Smooth muscle cell (in vitro differentiated cells): Measurements from ENCODE around the gene FOSL2. TPM values are rescaled to one million over a fixed set of nuclear protein-coding genes. Genes with fewer than 3 reads are reported as not detected.
A peak's percentile ranks its signal among the peaks of the same experiment; 100 is the strongest.

ENCODE experiments used
- DNase-seq: peaks from one replicate; lab custom pipeline; 2025; ENCODE audit not compliant: unreplicated experiment; lab: John Stamatoyannopoulos, UW
- H2AFZ ChIP-seq: fragments of 200-600 bp; sonication (generic); 2 replicates; pipeline ENCODE4 v1.6.0; 2016; ENCODE audit warnings: antibody characterized with exemption, low read depth, mild to moderate bottlenecking
- H3F3A ChIP-seq: fragments of 200-600 bp; sonication (generic); 2 replicates; pipeline ENCODE4 v1.6.0; 2017; ENCODE audit warnings: antibody characterized with exemption, low read depth
- H3K27ac ChIP-seq: fragments of 200-600 bp; sonication (generic); 2 replicates; pipeline ENCODE4 v1.5.1; 2016; ENCODE audit warnings: low read depth, mild to moderate bottlenecking
- H3K27me3 ChIP-seq: fragments of 200-600 bp; sonication (generic); 2 replicates; pipeline ENCODE4 v1.6.1; 2016; ENCODE audit warnings: low read depth, mild to moderate bottlenecking
- H3K36me3 ChIP-seq: fragments of 200-600 bp; sonication (generic); 2 replicates; pipeline ENCODE4 v1.5.1; 2016; ENCODE audit warnings: low read depth
- H3K4me1 ChIP-seq: fragments of 200-600 bp; sonication (generic); 2 replicates; pipeline ENCODE4 v1.5.1; 2016; ENCODE audit warnings: low read depth
- H3K4me2 ChIP-seq: fragments of 200-600 bp; sonication (generic); 2 replicates; pipeline ENCODE4 v1.6.0; 2016; ENCODE audit warnings: mild to moderate bottlenecking
- H3K4me3 ChIP-seq: fragments of 200-600 bp; sonication (generic); 2 replicates; pipeline ENCODE4 v1.5.1; 2016; ENCODE audit warnings: mild to moderate bottlenecking
- H3K79me2 ChIP-seq: fragments of 200-600 bp; sonication (generic); 2 replicates; pipeline ENCODE4 v1.6.0; 2016; ENCODE audit warnings: low read depth, mild to moderate bottlenecking
- H3K9ac ChIP-seq: fragments of 200-600 bp; sonication (generic); 2 replicates; pipeline ENCODE4 v1.6.0; 2016; ENCODE audit warnings: low read depth
- H3K9me3 ChIP-seq: fragments of 200-600 bp; sonication (generic); replicated peaks from 2 replicates; pipeline ENCODE4 v1.5.1; 2016; ENCODE audit warnings: low read depth
- H4K20me1 ChIP-seq: fragments of 200-600 bp; sonication (generic); 2 replicates; pipeline ENCODE4 v1.6.0; 2016; ENCODE audit warnings: low read depth
- WGBS: methylation state at CpG from one replicate; pipeline ENCODE4 v1.1.7; 2016; ENCODE audit warnings: low lambda C conversion rate; 5-methylcytosine and 5-hydroxymethylcytosine counted together
- polyA plus RNA-seq: library from polyadenylated mRNA; unstranded; fragments of >200 nt; fragmentation: Nextera tagmentation; extraction: Ambion mirVana; gene quantifications from 2 replicates; pipeline ENCODE4 v1.2.1, GENCODE V29; 2016
- total RNA-seq: library from RNA; depleted of rRNA; stranded (reverse); fragments of >200 nt; gene quantifications from 2 replicates; pipeline ENCODE4 v1.2.3, GENCODE V29; 2014
- TF ChIP-seq, protein P1 (sequence below): fragments of 200-600 bp; sonication (generic); IDR thresholded peaks from 2 replicates; pipeline ENCODE4 v1.5.1; 2017; ENCODE audit warnings: borderline replicate concordance, mild to moderate bottlenecking, antibody characterized with exemption; ENCODE audit not compliant: insufficient read depth, poor library complexity, severe bottlenecking

Gene FOSL2
- total and polyA plus RNA-seq, 2 experiments from 2014 or later = 70.8 to 106 TPM

DNA sequence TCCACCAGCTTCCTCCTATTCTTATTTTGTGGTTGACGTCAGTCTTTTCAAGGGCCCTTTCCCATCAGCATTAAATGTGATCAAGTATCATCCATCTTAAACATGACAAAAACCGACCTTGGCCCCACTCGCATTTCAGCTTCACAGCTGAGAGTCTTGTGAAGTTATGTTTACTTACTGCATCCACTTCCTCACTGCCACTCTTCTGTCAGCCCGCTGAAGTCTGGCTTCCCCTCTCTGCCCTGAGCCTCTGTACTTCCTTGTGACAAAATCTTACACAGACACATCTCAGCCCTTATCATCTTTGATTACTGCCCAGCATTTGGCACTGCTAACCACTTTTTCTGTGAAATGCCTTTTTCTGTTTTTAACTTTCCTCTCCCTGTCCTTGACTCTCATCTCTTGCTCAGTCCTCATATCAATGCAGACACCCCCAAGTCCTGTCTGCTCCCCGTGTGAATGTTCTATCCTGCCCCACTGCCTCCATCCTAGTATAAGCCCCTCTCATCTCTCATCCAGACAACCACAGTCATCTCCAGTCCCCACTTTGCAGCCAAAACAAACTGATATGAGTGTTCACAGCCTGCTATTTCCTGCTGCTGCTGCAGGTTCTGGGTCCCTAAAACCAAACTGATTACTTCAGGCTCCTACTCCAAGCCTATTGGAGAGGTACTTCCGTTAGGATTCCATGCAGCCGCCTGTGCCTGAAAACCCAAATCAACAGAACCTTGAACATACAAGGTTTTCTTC, 31.4 kb downstream of the FOSL2 start:
- H3K79me2 ChIP-seq = no peaks in the 10 kb centered on the region
- peaks cover 32% of the 10 kb centered on the region for H4K20me1 ChIP-seq
- H3K9me3 ChIP-seq = no peaks in the 10 kb centered on the region
- peak overlapping the region; percentile 5 for H3K9ac ChIP-seq
- peaks cover 17% of the 10 kb centered on the region for H3F3A ChIP-seq
- DNase-seq = no peak
- H3K27me3 ChIP-seq = no peaks in the 10 kb centered on the region
- WGBS = 37% methylated on average over 7 of the region's 7 CpGs
- no peaks in the 10 kb centered on the region for H3K36me3 ChIP-seq
- no peak overlapping the region for H2AFZ ChIP-seq
- no peak overlapping the region for H3K4me3 ChIP-seq
- H3K4me2 ChIP-seq = peak overlapping the region; percentile 43
- TF ChIP-seq, protein P1, sequence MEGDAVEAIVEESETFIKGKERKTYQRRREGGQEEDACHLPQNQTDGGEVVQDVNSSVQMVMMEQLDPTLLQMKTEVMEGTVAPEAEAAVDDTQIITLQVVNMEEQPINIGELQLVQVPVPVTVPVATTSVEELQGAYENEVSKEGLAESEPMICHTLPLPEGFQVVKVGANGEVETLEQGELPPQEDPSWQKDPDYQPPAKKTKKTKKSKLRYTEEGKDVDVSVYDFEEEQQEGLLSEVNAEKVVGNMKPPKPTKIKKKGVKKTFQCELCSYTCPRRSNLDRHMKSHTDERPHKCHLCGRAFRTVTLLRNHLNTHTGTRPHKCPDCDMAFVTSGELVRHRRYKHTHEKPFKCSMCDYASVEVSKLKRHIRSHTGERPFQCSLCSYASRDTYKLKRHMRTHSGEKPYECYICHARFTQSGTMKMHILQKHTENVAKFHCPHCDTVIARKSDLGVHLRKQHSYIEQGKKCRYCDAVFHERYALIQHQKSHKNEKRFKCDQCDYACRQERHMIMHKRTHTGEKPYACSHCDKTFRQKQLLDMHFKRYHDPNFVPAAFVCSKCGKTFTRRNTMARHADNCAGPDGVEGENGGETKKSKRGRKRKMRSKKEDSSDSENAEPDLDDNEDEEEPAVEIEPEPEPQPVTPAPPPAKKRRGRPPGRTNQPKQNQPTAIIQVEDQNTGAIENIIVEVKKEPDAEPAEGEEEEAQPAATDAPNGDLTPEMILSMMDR = no peak
- H3K27ac ChIP-seq = peak overlapping the region; percentile 3
- no peaks in the 10 kb centered on the region for H3K4me1 ChIP-seq

DNA sequence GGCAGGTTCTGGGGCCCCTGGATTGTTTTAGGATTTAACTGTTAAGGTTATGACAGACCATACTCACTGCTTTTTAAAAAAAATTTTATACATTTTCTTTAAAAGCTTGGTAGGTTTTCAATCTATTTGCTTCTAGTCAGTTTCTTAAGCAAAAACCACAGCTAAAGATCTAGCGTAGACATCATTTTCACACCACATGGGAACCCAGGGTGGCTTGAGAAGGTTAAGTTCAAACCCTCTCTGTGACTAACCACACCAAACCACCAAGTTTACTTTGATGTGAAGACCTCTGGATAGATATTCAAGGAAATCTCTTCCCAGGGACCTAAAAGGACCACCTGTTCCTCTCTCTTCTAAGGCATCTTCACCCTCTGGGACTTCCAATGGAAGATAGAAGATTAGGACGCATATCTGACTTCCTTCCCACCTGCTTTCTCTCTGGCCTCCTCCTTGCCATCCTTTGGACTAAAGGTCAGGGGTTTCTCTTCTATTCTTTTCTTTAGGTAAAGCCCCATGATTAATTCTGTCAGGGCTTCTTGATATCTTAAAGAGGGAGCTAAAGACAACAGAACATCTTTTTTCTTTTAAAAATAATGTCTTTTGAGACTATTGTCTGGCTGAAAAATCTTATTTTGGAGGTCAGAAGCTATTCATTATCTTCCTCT, 32.3 kb downstream of the FOSL2 start:
- no peaks in the 10 kb centered on the region for H3K27me3 ChIP-seq
- H3K9me3 ChIP-seq = no peaks in the 10 kb centered on the region
- no peaks in the 10 kb centered on the region for H3K79me2 ChIP-seq
- peak overlapping the region; percentile 43 for H3K4me2 ChIP-seq
- no peak for DNase-seq
- WGBS = 77% methylated on average over 2 of the region's 2 CpGs
- TF ChIP-seq, protein P1 = no peak
- peaks cover 23% of the 10 kb centered on the region for H4K20me1 ChIP-seq
- H3K9ac ChIP-seq = no peak overlapping the region
- H3K4me3 ChIP-seq = no peak overlapping the region
- H2AFZ ChIP-seq = no peak overlapping the region
- no peaks in the 10 kb centered on the region for H3K36me3 ChIP-seq
- peaks cover 14% of the 10 kb centered on the region for H3F3A ChIP-seq
- H3K27ac ChIP-seq = peak overlapping the region; percentile 31
- H3K4me1 ChIP-seq = no peaks in the 10 kb centered on the region

DNA sequence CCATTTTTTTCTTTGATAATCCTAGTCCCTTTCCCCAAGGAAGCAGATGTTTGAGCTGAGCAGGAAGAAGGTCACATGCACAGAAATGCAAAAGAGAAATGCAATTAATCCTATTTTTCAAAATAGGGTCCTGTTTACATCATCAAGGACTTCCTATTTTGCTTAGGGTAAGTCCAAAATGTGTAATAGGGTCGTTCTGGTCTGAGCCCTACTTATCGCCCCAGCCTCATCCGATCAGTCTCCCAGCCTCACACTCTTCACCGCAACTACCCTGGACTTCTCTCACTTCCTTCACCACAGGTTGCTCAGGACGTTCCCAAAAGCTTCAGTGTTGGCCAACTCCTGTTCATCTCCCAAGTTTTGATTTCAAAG, 32.8 kb downstream of the FOSL2 start:
- H3F3A ChIP-seq = peaks cover 11% of the 10 kb centered on the region
- H3K9me3 ChIP-seq = no peaks in the 10 kb centered on the region
- no peak for DNase-seq
- no peak overlapping the region for H3K4me3 ChIP-seq
- no peak overlapping the region for H3K9ac ChIP-seq
- no peak overlapping the region for H3K4me2 ChIP-seq
- peaks cover 18% of the 10 kb centered on the region for H4K20me1 ChIP-seq
- H3K27me3 ChIP-seq = no peaks in the 10 kb centered on the region
- H3K79me2 ChIP-seq = no peaks in the 10 kb centered on the region
- TF ChIP-seq, protein P1 = no peak
- no peak overlapping the region for H3K27ac ChIP-seq
- no peaks in the 10 kb centered on the region for H3K36me3 ChIP-seq
- no peaks in the 10 kb centered on the region for H3K4me1 ChIP-seq
- 97% methylated on average over 5 of the region's 5 CpGs for WGBS
- H2AFZ ChIP-seq = no peak overlapping the region
